Iris pigment epithelial cell (primary cell): ENCODE measurements around the gene TEDDM1.
A peak's percentile ranks its signal among the peaks of the same experiment; 100 is the strongest.
"Not testable (repeated sequence)": the region's sequence is repeated elsewhere in the genome, so short reads cannot be mapped to it uniquely, and the experiment has no call there.

Experiments used
- DNase-seq: peaks from one replicate; pipeline ENCODE4 v3.0.0-alpha.2; 2011; ENCODE audit warnings: low read depth

The TEDDM1 gene

GRCh38 chr1:182400567-182400966, at the start of gene TEDDM1:
Gene TEDDM1 (minus strand): TSS chr1:182400667. CDS start chr1:182400485, 182 bp downstream.
- no peak for DNase-seq

- no peak for DNase-seq
These were observed 49.6 kb upstream of the TEDDM1 start, which contains the start of gene RGSL1 for GRCh38 chr1:182450087-182450486. Gene RGSL1 (plus strand): TSS chr1:182450146. CDS start chr1:182450166, 20 bp downstream.

GRCh38 chr1:182447660-182448059, 47.2 kb upstream of the TEDDM1 start:
- DNase-seq: no peak

- DNase-seq: not testable (repeated sequence)
These were observed 46.7 kb upstream of the TEDDM1 start for GRCh38 chr1:182447124-182447523.

- DNase-seq: peak; percentile 41
These were observed 45.7 kb upstream of the TEDDM1 start for GRCh38 chr1:182446033-182446669.

GRCh38 chr1:182444497-182444896, 44.0 kb upstream of the TEDDM1 start:
- DNase-seq: no peak

GRCh38 chr1:182442333-182442732, 41.9 kb upstream of the TEDDM1 start:
- no peak for DNase-seq

- no peak for DNase-seq
These were observed 41.3 kb upstream of the TEDDM1 start for GRCh38 chr1:182441719-182442118.

GRCh38 chr1:182438326-182438725, 37.9 kb upstream of the TEDDM1 start:
- no peak for DNase-seq

GRCh38 chr1:182433580-182433979, 33.1 kb upstream of the TEDDM1 start:
- no peak for DNase-seq

- no peak for DNase-seq
These were observed 30.8 kb upstream of the TEDDM1 start for GRCh38 chr1:182431278-182431677.

GRCh38 chr1:182430263-182431068, 30.0 kb upstream of the TEDDM1 start:
- peak; percentile 36 for DNase-seq

- no peak for DNase-seq
These were observed 27.6 kb upstream of the TEDDM1 start for GRCh38 chr1:182428043-182428442.

- DNase-seq: no peak
These were observed 26.3 kb upstream of the TEDDM1 start for GRCh38 chr1:182426442-182427430.

GRCh38 chr1:182415789-182416188, 15.3 kb upstream of the TEDDM1 start:
- no peak for DNase-seq

- no peak for DNase-seq
These were observed 13.5 kb upstream of the TEDDM1 start for GRCh38 chr1:182413969-182414368.

GRCh38 chr1:182413486-182413885, 13.0 kb upstream of the TEDDM1 start:
- DNase-seq: no peak

GRCh38 chr1:182410620-182411273, 10.3 kb upstream of the TEDDM1 start:
- no peak for DNase-seq

GRCh38 chr1:182410138-182410537, 9.7 kb upstream of the TEDDM1 start:
- no peak for DNase-seq

GRCh38 chr1:182408435-182409075, 8.1 kb upstream of the TEDDM1 start:
- no peak for DNase-seq

- no peak for DNase-seq
These were observed 7.3 kb upstream of the TEDDM1 start for GRCh38 chr1:182407724-182408123.
